Measurements from ENCODE around the gene HMCN1. TPM values are rescaled to one million over a fixed set of nuclear protein-coding genes. Genes with fewer than 3 reads are reported as not detected.

The HMCN1 gene
- total and polyA plus RNA-seq, 4 donors = 3.2 to 149 (median 15.4) TPM

DNA sequence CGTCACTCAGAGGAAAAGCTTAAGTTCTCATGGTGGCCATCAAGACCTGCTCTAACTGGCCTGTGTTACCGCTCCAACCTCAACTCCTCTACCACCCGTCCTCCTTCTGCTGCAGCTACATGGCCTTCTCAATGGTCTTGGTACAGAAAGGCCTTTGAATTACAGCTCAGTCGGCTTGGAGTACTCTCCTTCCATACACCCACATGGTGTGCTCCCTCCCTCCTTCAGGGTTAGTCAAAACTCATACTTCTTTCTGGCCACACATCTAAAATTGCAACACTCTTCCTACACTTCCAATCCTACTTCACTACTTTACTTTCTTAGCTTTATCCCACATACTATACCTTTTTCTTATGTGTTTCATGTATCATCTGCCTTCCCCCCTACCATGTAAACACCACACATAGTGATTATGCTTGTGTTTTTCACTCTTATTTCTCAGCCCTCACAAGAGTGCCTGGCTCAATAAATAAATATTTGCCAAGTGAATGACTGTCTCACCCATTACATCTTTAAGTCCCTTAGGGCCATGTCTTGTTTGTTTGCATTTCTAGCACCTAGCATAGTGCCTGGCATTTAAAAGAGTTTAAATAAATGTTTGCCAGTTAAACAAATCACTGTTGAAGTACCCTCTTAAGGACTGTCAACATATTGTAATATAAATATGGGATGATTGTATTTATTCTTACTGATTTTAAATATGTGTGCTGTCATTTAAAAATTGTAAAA, 37.6 kb upstream of the HMCN1 start:
- H3K27me3 ChIP-seq (ENCODE audit: control insufficient read depth in 3 of 3, insufficient read depth in 3 of 3, low read length in 2 of 3) = no peaks in the 10 kb centered on the region
- no peaks in the 10 kb centered on the region for H3K36me3 ChIP-seq (ENCODE audit: control insufficient read depth in 4 of 4, insufficient read depth in 4 of 4, low read length in 4 of 4)
- H3K9ac ChIP-seq (ENCODE audit: insufficient read depth in 1 of 2, low read length in 2 of 2) = no peak overlapping the region
- peaks cover 0 to 2% (median 0%) of the 10 kb centered on the region in 4 donors for H3K9me3 ChIP-seq (ENCODE audit: control insufficient read depth in 4 of 4, insufficient read depth in 3 of 4, low read length in 3 of 4)
- DNase-seq (no peak), ATAC-seq (ENCODE audit: insufficient read depth, low FRiP score) (peak; percentile 41)
- no peak overlapping the region for H3K4me3 ChIP-seq
- peaks cover 0 to 8% (median 0%) of the 10 kb centered on the region in 5 donors for H3K4me1 ChIP-seq (ENCODE audit: control insufficient read depth in 5 of 5, insufficient read depth in 5 of 5, low read length in 5 of 5)
- H3K27ac ChIP-seq (ENCODE audit: low read depth in 1 of 2, low read length in 1 of 2) = no peak overlapping the region
- WGBS, 2 donors = 74 to 93% methylated on average over 4 of the region's 4 CpGs
- TF ChIP-seq, protein P1, sequence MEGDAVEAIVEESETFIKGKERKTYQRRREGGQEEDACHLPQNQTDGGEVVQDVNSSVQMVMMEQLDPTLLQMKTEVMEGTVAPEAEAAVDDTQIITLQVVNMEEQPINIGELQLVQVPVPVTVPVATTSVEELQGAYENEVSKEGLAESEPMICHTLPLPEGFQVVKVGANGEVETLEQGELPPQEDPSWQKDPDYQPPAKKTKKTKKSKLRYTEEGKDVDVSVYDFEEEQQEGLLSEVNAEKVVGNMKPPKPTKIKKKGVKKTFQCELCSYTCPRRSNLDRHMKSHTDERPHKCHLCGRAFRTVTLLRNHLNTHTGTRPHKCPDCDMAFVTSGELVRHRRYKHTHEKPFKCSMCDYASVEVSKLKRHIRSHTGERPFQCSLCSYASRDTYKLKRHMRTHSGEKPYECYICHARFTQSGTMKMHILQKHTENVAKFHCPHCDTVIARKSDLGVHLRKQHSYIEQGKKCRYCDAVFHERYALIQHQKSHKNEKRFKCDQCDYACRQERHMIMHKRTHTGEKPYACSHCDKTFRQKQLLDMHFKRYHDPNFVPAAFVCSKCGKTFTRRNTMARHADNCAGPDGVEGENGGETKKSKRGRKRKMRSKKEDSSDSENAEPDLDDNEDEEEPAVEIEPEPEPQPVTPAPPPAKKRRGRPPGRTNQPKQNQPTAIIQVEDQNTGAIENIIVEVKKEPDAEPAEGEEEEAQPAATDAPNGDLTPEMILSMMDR (IDR thresholded peaks at IDR 0.05; ENCODE audit: control extremely low read depth, extremely low read depth) = no peak

DNA sequence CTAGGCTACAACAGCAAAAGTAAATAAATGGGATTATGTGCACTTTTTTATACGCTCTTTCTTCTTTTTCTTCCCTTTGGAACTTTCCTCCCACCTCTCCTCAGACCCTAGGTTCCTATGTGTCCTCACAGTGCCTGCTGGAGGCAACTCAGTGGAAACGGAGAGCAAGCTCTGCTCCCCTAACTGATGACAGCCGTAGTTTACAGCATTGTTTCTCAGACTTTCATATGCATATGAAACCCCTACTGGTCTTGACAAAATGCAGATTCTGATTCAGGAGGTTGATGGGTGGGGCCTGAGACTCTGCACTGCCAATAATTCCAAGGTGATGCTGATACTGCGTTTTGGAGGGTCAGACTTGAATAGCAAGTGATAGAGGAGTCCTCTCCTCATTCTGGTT, 34.3 kb upstream of the HMCN1 start:
- TF ChIP-seq, protein P1 (IDR thresholded peaks at IDR 0.05; ENCODE audit: control extremely low read depth, extremely low read depth) = no peak
- H3K27ac ChIP-seq (ENCODE audit: low read depth in 1 of 2, low read length in 1 of 2) = no peak overlapping the region
- H3K27me3 ChIP-seq (ENCODE audit: control insufficient read depth in 3 of 3, insufficient read depth in 3 of 3, low read length in 2 of 3) = no peaks in the 10 kb centered on the region
- no peaks in the 10 kb centered on the region for H3K4me1 ChIP-seq (ENCODE audit: control insufficient read depth in 5 of 5, insufficient read depth in 5 of 5, low read length in 5 of 5)
- no peak overlapping the region for H3K4me3 ChIP-seq
- DNase-seq (no peak), ATAC-seq (ENCODE audit: insufficient read depth, low FRiP score) (no peak)
- no peaks in the 10 kb centered on the region for H3K36me3 ChIP-seq (ENCODE audit: control insufficient read depth in 4 of 4, insufficient read depth in 4 of 4, low read length in 4 of 4)
- no peak overlapping the region for H3K9ac ChIP-seq (ENCODE audit: insufficient read depth in 1 of 2, low read length in 2 of 2)
- H3K9me3 ChIP-seq (ENCODE audit: control insufficient read depth in 4 of 4, insufficient read depth in 3 of 4, low read length in 3 of 4) = peaks cover 0 to 2% (median 0%) of the 10 kb centered on the region in 4 donors
- WGBS, 2 donors = 88 to 94% methylated on average over 4 of the region's 4 CpGs

DNA sequence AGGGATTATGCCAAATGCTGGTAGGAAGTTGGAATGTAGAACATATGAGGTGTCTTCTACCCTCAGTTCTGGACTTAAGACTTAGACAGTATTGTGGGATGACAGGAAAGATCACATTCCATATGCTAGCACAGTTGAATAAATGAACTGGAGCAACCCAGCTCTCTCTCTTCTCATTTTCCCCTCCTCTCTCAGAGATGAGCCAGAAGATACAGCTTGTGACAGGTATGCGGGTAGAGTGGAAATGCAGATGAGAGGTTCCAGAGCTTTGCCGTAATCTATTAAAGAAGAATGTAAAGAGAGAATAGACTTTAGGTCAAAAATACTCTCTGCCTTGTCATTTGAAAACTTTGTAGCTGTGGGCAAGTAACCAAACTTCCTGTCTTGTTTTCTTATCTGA, 32.5 kb upstream of the HMCN1 start:
- DNase-seq (no peak), ATAC-seq (ENCODE audit: insufficient read depth, low FRiP score) (no peak)
- TF ChIP-seq, protein P1 (IDR thresholded peaks at IDR 0.05; ENCODE audit: control extremely low read depth, extremely low read depth) = no peak
- Histone ChIP-seq H3K9ac (ENCODE audit: insufficient read depth in 1 of 2, low read length in 2 of 2) (no peak overlapping the region), H3K9me3 (ENCODE audit: control insufficient read depth in 4 of 4, insufficient read depth in 3 of 4, low read length in 3 of 4) (peaks cover 0 to 2% (median 0%) of the 10 kb centered on the region in 4 donors), H3K27me3 (ENCODE audit: control insufficient read depth in 3 of 3, insufficient read depth in 3 of 3, low read length in 2 of 3) (no peaks in the 10 kb centered on the region), H3K27ac (ENCODE audit: low read depth in 1 of 2, low read length in 1 of 2) (no peak overlapping the region), H3K4me1 (ENCODE audit: control insufficient read depth in 5 of 5, insufficient read depth in 5 of 5, low read length in 5 of 5) (no peaks in the 10 kb centered on the region), H3K4me3 (no peak overlapping the region), H3K36me3 (ENCODE audit: control insufficient read depth in 4 of 4, insufficient read depth in 4 of 4, low read length in 4 of 4) (no peaks in the 10 kb centered on the region)
- WGBS, 2 donors = 64 to 90% methylated on average over 2 of the region's 2 CpGs

All from lung (tissue), 12 donors.